ENCODE measurements around the gene CLCN7.

Gene CLCN7

GRCh38 chr16:1460602-1461138, 14.2 kb downstream of the CLCN7 start:
- no peak for DNase-seq

GRCh38 chr16:1459967-1460366, 14.9 kb downstream of the CLCN7 start:
- no peak for DNase-seq

- DNase-seq = no peak
Measured at GRCh38 chr16:1458977-1459341, 15.9 kb downstream of the CLCN7 start.

DNA sequence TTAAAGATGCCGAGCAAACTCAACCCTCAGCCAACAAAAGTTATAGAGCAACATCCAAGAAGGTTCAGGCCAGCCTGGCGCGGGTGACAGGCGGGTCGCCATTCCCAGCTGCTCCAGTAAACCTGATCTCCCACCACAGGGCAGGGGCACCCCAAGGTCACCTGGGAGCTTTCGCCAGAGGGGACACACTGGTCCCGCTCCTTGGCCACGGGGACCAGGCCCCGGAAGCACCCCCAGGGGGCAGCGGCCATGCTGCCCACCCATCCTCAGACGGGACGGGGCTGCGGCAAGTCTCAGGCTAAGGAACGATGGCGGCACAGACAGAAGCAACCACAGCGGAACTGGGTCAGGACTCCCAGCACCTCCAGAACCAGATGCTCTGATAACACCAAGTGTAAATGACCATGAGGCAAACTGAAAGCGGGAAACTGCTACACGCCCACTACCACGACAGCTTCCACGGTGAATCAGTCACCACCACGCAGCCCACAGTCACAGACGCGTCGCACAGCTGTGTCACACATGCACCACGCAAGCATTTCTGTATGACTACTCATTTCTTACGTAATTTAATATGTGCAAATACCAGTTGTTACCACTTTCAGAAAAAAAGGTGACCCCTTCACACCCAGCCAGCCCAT, 16.4 kb downstream of the CLCN7 start:
- DNase-seq = no peak

- DNase-seq = no peak
Measured at GRCh38 chr16:1457489-1458245, 17.2 kb downstream of the CLCN7 start.

GRCh38 chr16:1456951-1457350, 17.9 kb downstream of the CLCN7 start:
- no peak for DNase-seq

- no peak for DNase-seq
Measured at GRCh38 chr16:1455190-1456171, 19.3 kb downstream of the CLCN7 start.

DNA sequence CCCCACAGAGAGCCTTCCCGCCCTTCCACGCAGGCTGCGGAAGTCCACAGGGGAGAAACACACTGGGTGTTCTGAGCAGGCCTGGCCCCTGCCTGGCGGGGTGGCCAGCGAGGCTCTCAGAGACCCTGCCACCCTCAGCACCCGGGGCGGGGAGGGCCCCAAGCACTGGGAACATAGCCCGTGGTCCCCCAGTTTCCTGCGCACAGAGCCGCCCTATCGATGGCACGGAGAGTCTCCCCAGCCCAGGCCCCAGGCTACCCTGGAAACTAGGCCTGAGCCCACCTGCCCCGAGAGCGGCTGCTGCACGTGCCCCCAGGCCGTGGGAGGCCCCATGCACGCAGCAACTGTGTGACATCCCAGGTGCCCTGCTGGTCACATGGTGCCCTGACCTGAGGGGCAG, 20.3 kb downstream of the CLCN7 start:
- DNase-seq = no peak

DNA sequence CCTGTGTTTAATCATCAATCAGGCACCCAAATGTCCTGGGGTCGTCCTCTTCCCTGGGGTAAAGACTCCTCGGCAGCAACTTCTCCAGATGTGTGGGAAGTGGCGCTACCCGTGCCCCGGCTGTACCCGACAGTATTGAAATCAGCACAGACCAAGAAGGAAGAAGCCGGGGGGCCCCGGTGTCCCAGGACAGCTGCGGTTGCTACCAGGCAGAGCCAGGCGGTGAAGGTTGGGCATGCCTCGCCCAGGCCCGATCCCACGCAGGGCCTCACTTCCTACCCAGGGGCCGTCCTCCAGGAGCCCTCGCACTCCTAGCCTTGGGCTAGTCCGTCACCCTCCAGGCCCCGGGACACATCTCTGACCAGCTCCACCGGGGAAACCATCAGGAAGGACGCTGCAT, 21.5 kb downstream of the CLCN7 start:
- no peak for DNase-seq

DNA sequence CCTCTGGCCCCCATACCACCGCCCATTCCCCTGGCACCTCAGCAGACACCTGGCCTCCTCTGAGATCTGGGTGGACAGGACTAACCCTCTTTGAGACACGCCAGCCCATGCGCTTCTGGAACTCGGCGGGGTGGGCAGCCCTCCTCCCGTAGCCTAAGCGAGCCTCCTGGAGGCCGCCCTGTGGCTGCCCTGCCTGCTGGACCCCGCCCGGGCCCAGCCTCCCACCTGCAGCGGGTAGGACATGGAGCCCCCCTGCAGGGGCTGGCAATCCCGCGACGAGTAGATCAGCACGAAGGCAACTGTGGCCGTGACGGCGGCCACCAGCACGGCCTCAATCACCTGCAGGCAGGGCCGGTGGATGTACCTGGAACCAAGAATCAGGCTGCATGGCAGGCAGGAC, 22.3 kb downstream of the CLCN7 start:
- no peak for DNase-seq

DNA sequence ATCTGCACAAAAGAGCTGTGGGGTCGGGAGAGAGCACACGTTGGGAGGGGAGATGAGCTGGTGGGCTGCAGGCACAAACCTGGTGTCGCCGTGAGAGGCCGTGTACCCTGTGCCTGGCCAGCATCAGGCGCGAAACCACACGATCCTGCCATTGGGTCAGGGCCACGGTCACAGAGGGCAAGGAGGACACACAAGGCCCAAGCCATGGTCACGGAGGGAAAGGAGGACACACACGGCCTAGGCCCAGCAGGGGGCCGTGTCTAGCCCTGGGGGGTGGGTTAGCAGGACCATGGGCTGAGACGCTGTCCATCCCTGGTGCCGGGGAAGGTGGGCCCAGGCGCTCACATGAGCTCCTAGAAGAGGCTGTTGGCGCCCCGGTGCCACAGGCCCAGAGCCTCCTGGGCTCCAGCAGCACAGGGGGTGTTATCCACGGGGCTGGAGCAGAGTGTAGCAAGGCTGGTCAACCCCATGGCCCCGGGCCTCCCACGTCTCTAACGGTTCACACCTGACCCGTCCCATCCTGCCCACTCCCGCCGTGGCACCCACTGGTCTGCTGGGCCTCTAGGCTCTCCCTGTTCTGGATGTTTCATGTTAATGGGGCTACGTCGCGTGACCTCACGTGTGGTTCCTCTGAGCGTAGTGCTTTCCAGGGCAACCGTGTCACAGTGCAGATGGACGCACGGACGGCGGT, 23.0 kb downstream of the CLCN7 start:
- DNase-seq = no peak

- DNase-seq = no peak
Measured at GRCh38 chr16:1450841-1451240, 24.0 kb downstream of the CLCN7 start.

DNA sequence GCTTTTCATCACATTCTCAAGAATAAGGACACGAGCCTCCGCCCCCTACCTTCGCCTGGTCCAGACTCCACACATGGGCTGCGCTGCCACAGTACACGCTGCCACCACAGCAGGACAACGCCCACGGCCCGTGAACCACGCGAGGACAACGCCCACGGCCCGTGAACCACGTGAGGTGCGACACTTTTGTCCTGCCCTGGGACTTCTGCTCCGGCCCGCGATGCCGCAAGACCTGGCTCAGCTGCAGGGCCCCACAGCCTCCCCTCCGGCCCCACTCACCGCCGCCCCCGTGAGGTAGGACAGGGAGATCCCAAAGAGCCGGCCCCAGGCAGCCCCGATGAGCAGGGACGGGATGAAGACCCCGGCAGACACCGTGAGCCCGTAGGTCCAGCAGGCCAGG, 24.6 kb downstream of the CLCN7 start:
- no peak for DNase-seq

DNA sequence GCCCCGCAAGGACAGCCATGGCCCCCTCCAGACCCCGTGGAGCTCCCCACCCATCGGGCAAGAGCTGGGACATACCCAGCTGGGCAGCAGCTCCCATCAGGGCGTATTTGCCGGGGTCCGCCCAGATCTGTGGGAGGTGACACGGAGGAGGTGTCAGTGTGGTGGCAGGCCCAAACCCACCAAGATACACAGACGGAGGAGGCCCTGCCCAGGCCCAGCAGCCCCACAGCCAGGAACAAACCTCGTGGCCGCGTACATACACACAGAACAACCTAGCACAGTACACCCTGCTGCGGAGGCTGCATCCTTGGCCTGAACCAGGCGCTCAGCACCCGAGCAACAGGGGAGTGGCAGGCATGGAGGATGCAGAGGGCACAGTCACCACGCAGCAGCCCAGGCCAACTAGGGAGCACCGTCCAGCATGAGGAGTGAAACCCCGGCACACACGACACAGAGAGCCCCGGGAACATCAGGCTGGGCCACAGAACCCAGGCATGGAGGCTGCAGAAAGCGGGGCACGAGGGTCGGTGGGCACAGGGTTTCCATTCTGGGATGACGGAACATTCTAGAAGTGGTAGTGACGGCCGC, 25.5 kb downstream of the CLCN7 start:
- DNase-seq = no peak

DNA sequence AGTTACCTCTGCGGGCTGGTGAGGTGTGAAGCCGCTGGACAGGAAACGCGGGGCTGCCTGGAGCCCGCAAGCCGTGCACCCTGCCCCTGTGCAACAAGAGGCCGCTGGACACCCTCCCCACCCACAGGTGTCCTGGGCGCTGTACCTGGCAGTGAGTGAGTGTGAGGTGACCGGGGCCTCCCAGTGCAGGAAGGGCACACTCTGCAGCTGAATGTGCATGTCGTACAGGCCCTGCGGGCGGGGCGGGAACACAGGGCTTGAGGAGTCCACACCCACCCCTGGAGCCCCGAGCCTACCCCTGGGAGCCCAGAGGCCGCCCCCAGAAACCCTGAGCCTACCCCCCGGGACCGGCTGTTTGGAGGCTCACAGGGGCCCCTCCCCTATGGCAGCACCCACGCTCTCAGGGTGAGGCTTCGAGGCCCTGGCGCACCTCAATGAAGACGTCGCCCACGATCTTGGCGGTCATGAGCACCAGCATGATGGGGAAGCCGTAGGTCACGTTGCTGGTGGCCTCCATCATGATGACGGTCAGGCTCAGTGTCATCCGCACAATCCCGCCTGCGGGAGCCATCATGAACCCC, 26.2 kb downstream of the CLCN7 start:
- no peak for DNase-seq

- DNase-seq = no peak
Measured at GRCh38 chr16:1447965-1448364, 26.9 kb downstream of the CLCN7 start.

DNA sequence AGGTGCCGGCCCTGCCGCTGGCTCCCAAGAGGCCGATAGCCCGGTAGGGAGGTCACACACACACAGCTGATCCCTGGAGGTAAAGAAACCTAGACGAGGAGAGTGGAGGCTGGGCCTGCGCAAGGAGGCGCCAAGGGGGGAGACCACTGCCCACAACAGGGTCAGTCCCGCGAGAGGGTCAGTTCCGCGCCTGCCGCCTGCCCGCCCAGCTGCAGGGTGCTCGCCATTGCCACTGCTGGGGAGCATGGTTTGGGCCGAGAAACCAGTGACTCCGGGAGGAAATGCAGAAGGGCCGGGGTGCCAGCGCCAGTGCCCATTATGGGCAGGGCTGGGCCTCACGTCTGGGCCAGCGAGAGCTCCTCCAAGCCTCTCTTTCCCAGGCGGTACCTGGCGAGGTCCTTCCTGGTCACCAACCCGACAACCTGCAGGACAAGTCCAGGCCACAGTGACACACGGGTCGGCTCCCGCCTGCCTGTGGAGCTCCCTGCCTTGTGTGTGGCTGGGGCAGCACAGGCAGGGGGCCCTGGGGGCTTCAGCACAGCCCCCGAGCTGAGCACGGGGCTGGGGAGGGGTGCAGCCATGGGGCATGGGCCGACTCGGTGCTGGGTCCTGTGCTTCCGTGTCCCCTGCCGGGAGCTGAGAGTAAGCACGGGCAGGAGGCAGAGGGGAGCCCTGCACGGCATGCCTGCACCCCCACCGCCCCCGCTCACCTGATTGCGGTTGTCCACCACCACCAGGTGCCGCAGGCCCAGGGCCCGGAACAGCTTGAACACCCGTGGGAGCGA, 28.3 kb downstream of the CLCN7 start:
- DNase-seq = no peak

DNA sequence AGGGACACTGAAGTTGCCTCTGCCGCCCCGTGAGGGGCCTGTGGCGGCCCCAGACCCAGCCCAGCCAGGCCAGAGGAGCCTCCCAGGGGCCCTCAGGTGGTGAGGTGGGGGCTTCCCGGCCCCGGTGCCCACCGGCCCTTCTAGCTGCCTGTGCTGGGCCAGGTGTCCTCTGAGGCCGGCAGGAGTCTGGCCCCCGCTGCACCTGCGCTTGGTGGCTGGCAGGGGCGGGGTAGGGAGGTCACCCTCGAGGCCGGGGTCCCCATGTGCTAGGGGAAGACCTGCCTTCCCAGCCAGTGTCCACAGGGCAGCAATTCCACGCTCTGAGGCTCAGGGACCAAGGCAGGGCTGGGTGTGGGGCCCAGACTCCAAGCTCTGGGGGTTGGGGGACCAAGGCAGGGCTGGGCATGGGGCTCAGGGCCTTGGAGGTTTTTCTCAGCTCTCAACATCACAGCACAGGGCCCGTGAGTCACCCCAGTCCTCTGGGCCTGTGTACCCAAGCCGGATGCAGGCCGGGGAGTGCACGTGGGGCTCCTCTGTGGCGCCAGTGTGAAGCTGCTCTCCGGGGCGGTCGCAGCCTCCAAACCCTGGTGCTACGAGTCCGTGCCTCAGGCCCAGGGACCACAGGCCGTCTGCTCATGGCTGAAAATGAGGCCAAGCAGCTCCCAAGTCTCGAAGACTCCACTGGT, 29.2 kb downstream of the CLCN7 start:
- DNase-seq = no peak

DNA sequence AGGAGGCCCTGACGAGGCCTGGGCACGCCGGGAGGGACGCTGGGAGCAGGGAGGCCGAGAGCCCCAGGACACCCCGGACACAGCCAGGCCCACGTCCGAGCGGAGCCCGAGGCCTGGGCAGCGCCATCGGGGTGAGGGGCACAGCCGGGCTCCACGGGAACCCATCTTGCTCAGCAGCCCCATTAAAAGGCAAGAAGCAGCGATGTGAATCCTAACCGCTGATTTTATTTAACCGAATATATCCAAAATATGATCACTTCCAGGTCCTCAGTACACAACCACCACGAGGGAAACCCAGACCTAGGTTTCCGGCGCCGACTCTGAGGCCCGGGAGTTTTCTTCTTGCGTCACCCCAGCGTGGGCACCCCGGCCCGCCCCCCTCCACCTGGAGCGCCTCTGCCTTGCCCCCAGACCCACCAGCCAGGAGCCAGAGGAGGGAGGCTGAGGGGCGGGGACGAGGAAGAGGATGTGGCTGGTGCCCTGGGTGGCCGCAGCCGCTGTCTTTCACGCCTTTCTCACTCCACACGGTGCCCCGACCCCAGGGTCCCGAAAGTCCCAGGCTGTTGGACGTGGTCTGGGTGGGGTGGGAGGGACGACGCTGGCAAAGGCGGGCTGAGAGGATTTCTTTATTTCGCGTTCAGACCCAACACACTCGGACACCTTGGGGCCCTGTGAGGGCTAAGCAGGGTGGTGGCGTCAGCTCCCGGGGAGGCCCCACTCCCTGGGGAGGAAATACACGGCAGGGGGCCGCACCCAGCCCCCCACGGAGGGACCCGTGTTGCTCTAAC, 29.9 kb downstream of the CLCN7 start:
- no peak for DNase-seq

Data from NCI-H1436 (cell line).